Measurements from ENCODE around the gene VPS13D. TPM values are rescaled to one million over a fixed set of nuclear protein-coding genes. Genes with fewer than 3 reads are reported as not detected.
A peak's percentile ranks its signal among the peaks of the same experiment; 100 is the strongest.

VPS13D gene
- polyA plus RNA-seq, 1 of the 3 experiments (the other 2 are of a cell fraction) = 15.0 TPM

DNA sequence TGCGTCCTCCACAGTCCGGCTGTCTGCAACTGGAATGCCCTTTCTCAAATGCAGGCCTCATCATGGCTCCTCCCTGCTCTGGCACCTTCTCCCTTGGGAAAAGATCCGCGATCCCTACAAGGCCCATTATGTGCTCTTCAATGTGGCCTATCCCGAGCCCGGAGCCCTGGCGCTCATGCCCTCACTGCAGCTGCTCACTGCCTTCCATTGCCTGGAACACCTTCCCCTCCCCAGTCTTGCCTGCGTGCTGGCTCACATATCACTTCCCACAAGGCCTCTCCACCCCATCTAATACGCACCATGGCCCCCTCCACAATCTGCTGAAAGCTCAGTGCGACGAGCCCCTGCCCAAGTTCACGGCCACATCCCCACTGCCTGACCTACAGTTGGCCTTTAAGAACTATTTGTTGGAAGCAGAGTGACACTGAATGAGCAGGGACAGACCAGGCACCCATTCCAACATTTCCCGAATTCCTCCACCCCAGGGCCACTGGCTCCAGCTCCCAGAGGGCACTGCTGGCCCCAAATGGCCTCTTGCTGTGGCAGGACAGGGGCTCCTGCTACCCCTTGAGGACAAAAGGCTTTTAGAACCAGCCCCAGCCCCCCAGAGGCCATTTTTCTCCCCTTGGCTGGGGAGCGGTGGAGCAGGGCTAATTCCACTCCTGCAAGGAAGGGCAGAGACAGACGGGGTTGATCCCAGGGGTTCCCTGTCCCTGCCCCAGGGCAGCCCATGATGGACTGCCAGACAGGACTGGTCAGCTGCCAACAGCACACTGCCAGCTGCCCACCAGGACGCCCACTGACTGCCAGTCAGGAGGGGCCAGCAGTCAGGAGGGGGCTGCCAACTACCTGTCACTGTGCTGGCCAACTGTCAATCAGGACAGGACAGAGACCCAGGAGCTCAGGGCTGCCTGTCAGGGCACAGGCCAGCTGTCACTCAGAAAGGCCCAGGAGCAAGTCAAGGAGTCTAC, 323.4 kb downstream of the VPS13D start:
- no peaks in the 10 kb centered on the region for H3K36me3 ChIP-seq (replicated peaks in 1 of 2; ENCODE audit: control insufficient read depth in 1 of 2, insufficient read depth in 2 of 2, low read length in 1 of 2)
- H3K4me2 ChIP-seq = no peak overlapping the region
- H3K9me3 ChIP-seq = no peaks in the 10 kb centered on the region
- ChIA-PET CTCF (interaction anchor here (0.8 to 1.1 kb wide), 2 partner anchors 10 to 67 kb away, joined by 3 read pairs; no protein-coding TSS in a partner anchor), POLR2A (no interaction called here)
- H3K27ac ChIP-seq (ENCODE audit: low read depth in 2 of 2, low read length in 1 of 2) = no peak overlapping the region; a peak in 1 of 4 replicates
- WGBS (ENCODE audit: low lambda C conversion rate) = 97% methylated on average over 11 of the region's 16 CpGs
- no peaks in the 10 kb centered on the region for H3K9me2 ChIP-seq
- H3K9ac ChIP-seq = no peak overlapping the region
- H3F3A ChIP-seq (replicated peaks; ENCODE audit: insufficient read depth) = peaks cover 11% of the 10 kb centered on the region
- DNase-seq = peak; percentile 66
- no peaks in the 10 kb centered on the region for H3K79me2 ChIP-seq (ENCODE audit: insufficient read depth)
- TF ChIP-seq NFIC (IDR thresholded peaks at IDR 0.05; ENCODE audit: borderline replicate concordance) = no peak
- TF ChIP-seq SMC3 (IDR thresholded peaks at IDR 0.05; ENCODE audit: low read depth, low read length) = no peak
- no peak for TF ChIP-seq CHD2 (IDR thresholded peaks at IDR 0.05; ENCODE audit: low read length, partially characterized antibody)
- no peak for TF ChIP-seq FOSL2 (IDR thresholded peaks at IDR 0.05; ENCODE audit: borderline replicate concordance, low read depth)
- no peak for TF ChIP-seq EP300 (IDR thresholded peaks at IDR 0.05; ENCODE audit: borderline replicate concordance in 1 of 2, low read depth in 1 of 2, low read length in 1 of 2)
- no peak for TF ChIP-seq YY1 (IDR thresholded peaks at IDR 0.05; ENCODE audit: low read depth)
- TF ChIP-seq, protein P1, sequence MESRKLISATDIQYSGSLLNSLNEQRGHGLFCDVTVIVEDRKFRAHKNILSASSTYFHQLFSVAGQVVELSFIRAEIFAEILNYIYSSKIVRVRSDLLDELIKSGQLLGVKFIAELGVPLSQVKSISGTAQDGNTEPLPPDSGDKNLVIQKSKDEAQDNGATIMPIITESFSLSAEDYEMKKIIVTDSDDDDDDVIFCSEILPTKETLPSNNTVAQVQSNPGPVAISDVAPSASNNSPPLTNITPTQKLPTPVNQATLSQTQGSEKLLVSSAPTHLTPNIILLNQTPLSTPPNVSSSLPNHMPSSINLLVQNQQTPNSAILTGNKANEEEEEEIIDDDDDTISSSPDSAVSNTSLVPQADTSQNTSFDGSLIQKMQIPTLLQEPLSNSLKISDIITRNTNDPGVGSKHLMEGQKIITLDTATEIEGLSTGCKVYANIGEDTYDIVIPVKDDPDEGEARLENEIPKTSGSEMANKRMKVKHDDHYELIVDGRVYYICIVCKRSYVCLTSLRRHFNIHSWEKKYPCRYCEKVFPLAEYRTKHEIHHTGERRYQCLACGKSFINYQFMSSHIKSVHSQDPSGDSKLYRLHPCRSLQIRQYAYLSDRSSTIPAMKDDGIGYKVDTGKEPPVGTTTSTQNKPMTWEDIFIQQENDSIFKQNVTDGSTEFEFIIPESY (IDR thresholded peaks at IDR 0.05; ENCODE audit: borderline replicate concordance, low read depth) = no peak
- no peak for TF ChIP-seq MAX (IDR thresholded peaks at IDR 0.05; ENCODE audit: low read depth)
- no peak for TF ChIP-seq REST (IDR thresholded peaks at IDR 0.05; ENCODE audit: low read depth, low read length)
- no peak for TF ChIP-seq GABPA (IDR thresholded peaks at IDR 0.05; ENCODE audit: low read depth)
- TF ChIP-seq GATA2 (CRISPR knock-in tag; IDR thresholded peaks at IDR 0.05) = no peak
- no peak overlapping the region for H2AFZ ChIP-seq (ENCODE audit: low read depth)
- no peaks in the 10 kb centered on the region for H4K20me1 ChIP-seq (ENCODE audit: insufficient read depth)
- H3K4me3 ChIP-seq (ENCODE audit: low read depth in 2 of 2, low read length in 1 of 2) = no peak overlapping the region
- no peaks in the 10 kb centered on the region for H3K27me3 ChIP-seq (ENCODE audit: insufficient read depth)
- peaks cover 13 to 31% of the 10 kb centered on the region in 2 experiments; a peak in 3 of 4 replicates for H3K4me1 ChIP-seq (ENCODE audit: control insufficient read depth in 1 of 2, insufficient read depth in 2 of 2, low read depth in 1 of 2, low read length in 1 of 2)

Data from SK-N-SH (cell line).